Measurements from ENCODE around the gene CELA3B.
"Not testable (repeated sequence)": the region's sequence is repeated elsewhere in the genome, so short reads cannot be mapped to it uniquely, and the experiment has no call there.

Gene CELA3B

GRCh38 chr1:22014575-22015206 lies 37.9 kb downstream of the CELA3B start:
- in situ Hi-C loops (cut with MboI; ENCODE audit: low pct_unique_long_range_greater_than_20kb, low sequenced_read_pairs, unreplicated experiment); DNase-seq (ENCODE audit: low spot score): not testable (repeated sequence)

DNA sequence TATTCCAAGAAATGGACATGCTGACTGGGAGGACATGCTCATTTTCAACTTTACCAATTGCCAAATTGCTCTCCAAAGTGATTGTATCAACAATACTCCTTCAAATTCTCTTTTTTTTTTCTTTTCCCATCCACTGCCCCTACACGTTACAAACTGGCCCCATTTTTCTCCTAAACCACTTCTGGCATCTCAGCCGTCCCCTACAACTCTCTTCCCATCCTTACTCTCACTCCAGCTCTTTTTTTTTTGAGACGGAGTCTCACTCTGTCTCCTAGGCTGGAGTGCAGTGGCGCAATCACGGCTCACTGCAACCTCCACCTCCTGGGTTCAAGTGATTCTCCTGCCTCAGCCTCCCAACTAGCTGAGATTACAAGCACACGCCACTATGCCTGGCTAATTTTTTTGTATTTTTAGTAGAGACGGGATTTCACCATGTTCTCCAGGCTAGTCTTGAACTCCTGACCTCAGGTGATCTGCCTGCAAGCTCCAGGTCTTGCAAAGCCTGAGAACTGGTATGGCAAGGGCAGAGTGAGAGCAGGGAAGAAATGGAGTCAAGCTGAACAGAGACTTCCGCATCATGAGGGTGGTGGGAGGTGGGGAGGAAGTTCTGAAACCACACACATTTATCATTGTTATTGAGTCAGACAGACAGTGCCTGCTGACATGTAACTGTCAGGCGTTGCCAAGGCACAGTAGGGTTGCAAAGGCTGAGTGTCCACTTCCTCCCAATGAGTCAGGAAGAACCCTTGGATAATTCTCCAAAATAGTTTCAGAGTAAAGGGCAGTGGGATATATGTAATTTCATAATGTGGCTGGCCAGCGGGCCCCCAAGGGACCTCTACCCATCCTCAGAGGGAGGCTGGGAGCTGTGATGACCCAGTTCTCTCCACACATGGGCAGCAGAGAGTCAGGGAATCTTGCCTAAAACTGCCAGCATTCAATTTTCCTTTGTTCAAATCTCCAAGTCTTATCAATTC lies 42.0 kb downstream of the CELA3B start:
- DNase-seq (ENCODE audit: low spot score), result peak; percentile 73
- in situ Hi-C loops (cut with MboI; ENCODE audit: low pct_unique_long_range_greater_than_20kb, low sequenced_read_pairs, unreplicated experiment), result no loop called here
- TF ChIP-seq CTCF (IDR thresholded peaks at IDR 0.05; ENCODE audit: extremely low read depth, insufficient read depth, missing control alignments), result peak; percentile 46

DNA sequence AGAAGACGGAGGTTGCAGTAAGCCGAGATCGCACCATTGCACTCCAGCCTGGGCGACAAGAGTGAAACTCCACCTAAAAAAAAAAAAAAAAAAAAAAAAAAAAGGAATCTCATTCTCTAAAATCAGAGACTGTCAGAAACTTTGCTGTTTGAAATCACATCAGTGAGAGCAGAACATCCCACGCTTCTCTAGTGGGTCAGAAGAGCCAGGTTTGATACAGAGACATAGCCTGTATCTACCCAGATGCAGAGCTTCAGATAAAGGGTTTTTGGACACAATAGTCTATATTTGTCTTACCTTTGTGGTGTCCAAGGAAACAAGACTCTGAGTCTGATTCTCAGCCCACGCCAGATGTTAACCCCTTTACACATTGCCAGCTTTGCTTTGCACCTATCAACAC lies 44.2 kb downstream of the CELA3B start:
- in situ Hi-C loops (cut with MboI; ENCODE audit: low pct_unique_long_range_greater_than_20kb, low sequenced_read_pairs, unreplicated experiment), result no loop called here
- TF ChIP-seq CTCF (IDR thresholded peaks at IDR 0.05; ENCODE audit: extremely low read depth, insufficient read depth, missing control alignments), result no peak
- DNase-seq (ENCODE audit: low spot score), result no peak

GRCh38 chr1:22024485-22025367 lies 47.9 kb downstream of the CELA3B start:
- in situ Hi-C loops (cut with MboI; ENCODE audit: low pct_unique_long_range_greater_than_20kb, low sequenced_read_pairs, unreplicated experiment), result no loop called here
- peak; percentile 7 for TF ChIP-seq CTCF (IDR thresholded peaks at IDR 0.05; ENCODE audit: extremely low read depth, insufficient read depth, missing control alignments)
- peak; percentile 64 for DNase-seq (ENCODE audit: low spot score)

GRCh38 chr1:22025368-22026155 lies 48.7 kb downstream of the CELA3B start:
- no peak for TF ChIP-seq CTCF (IDR thresholded peaks at IDR 0.05; ENCODE audit: extremely low read depth, insufficient read depth, missing control alignments)
- in situ Hi-C loops (cut with MboI; ENCODE audit: low pct_unique_long_range_greater_than_20kb, low sequenced_read_pairs, unreplicated experiment), result no loop called here
- peak; percentile 70 for DNase-seq (ENCODE audit: low spot score)

GRCh38 chr1:22026924-22027289 lies 50.1 kb downstream of the CELA3B start:
- in situ Hi-C loops (cut with MboI; ENCODE audit: low pct_unique_long_range_greater_than_20kb, low sequenced_read_pairs, unreplicated experiment), result no loop called here
- DNase-seq (ENCODE audit: low spot score), result no peak
- no peak for TF ChIP-seq CTCF (IDR thresholded peaks at IDR 0.05; ENCODE audit: extremely low read depth, insufficient read depth, missing control alignments)

All from GM13977 (cell line).